ENCODE results near the gene C20orf144.

DNA sequence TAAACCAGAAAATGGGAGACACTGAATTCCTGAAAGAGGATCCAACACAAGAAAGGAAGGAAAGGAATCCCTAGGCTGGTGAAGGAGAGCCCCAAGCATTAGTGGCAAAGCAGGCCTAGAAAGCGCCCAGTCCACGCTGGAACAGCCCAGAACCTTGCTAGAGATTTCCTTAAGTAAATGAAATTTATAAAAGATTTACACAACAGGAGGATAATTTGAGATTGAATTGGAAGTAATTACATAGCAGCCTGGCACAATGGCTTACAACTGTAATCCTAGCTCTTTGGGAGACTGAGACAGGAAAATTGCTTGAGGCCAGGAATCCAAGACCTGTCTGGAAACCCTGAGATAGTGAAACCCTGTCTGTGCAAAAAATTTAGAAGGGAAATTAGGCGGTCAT lies 26.8 kb upstream of the C20orf144 start:
- TF ChIP-seq POLR2A (IDR thresholded peaks at IDR 0.05) (no peak), EP300 (IDR thresholded peaks at IDR 0.05) (no peak)
- TF ChIP-seq, protein P1, sequence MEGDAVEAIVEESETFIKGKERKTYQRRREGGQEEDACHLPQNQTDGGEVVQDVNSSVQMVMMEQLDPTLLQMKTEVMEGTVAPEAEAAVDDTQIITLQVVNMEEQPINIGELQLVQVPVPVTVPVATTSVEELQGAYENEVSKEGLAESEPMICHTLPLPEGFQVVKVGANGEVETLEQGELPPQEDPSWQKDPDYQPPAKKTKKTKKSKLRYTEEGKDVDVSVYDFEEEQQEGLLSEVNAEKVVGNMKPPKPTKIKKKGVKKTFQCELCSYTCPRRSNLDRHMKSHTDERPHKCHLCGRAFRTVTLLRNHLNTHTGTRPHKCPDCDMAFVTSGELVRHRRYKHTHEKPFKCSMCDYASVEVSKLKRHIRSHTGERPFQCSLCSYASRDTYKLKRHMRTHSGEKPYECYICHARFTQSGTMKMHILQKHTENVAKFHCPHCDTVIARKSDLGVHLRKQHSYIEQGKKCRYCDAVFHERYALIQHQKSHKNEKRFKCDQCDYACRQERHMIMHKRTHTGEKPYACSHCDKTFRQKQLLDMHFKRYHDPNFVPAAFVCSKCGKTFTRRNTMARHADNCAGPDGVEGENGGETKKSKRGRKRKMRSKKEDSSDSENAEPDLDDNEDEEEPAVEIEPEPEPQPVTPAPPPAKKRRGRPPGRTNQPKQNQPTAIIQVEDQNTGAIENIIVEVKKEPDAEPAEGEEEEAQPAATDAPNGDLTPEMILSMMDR (IDR thresholded peaks at IDR 0.05) = no peak
